OCI-LY1 (cell line): ENCODE results near the gene SCNM1.

Source experiments
- H2AFZ ChIP-seq: fragments of 200-600 bp; sonication (generic), shearing (Covaris generic); 2 replicates; pipeline ENCODE4 v1.6.0; 2014; ENCODE audit warnings: antibody characterized with exemption, mild to moderate bottlenecking, low read length
- H3F3A ChIP-seq: fragments of 200-600 bp; sonication (generic), shearing (Covaris generic); 2 replicates; pipeline ENCODE4 v1.6.0; 2014; ENCODE audit warnings: mild to moderate bottlenecking, antibody characterized with exemption, low read length, moderate library complexity; ENCODE audit not compliant: insufficient read depth
- H3K27ac ChIP-seq: fragments of 200-600 bp; sonication (generic); 2 replicates; pipeline ENCODE4 v1.5.1; 2014; ENCODE audit warnings: low read length, mixed run types, mild to moderate bottlenecking, low read depth; ENCODE audit not compliant: poor library complexity, severe bottlenecking
- H3K27me3 ChIP-seq: fragments of 200-600 bp; sonication (generic); 2 replicates; pipeline ENCODE4 v1.6.0; 2014; ENCODE audit warnings: antibody characterized with exemption, mild to moderate bottlenecking, low read length, moderate library complexity; ENCODE audit not compliant: insufficient read depth
- H3K36me3 ChIP-seq: fragments of 200-600 bp; sonication (generic); 2 replicates; pipeline ENCODE4 v1.6.1; 2014; ENCODE audit warnings: mild to moderate bottlenecking, antibody characterized with exemption, low read length, moderate library complexity, mixed read lengths; ENCODE audit not compliant: insufficient read depth
- H3K4me1 ChIP-seq: fragments of 200-600 bp; sonication (generic); 2 replicates; pipeline ENCODE4 v1.5.1; 2014; ENCODE audit warnings: mild to moderate bottlenecking, low read length, moderate library complexity; ENCODE audit not compliant: insufficient read depth, severe bottlenecking
- H3K4me2 ChIP-seq: fragments of 200-600 bp; sonication (generic), shearing (Covaris generic); 2 replicates; pipeline ENCODE4 v1.6.1; 2014; ENCODE audit warnings: low read length
- H3K4me3 ChIP-seq: fragments of 200-600 bp; sonication (generic); 2 replicates; pipeline ENCODE4 v1.5.1; 2014; ENCODE audit warnings: low read length, low read depth, mild to moderate bottlenecking, mixed read lengths; ENCODE audit not compliant: poor library complexity, severe bottlenecking
- H3K79me2 ChIP-seq: fragments of 200-600 bp; shearing (Covaris generic); 2 replicates; pipeline ENCODE4 v1.6.1; 2016; ENCODE audit warnings: mixed run types, low read length, mixed read lengths; ENCODE audit not compliant: insufficient read depth
- H3K9ac ChIP-seq: fragments of 200-600 bp; sonication (generic), shearing (Covaris generic); 2 replicates; pipeline ENCODE4 v1.6.1; 2014; ENCODE audit warnings: mild to moderate bottlenecking, low read length, mixed read lengths
- H3K9me2 ChIP-seq: fragments of 200-600 bp; sonication (generic), shearing (Covaris generic); 2 replicates; pipeline ENCODE4 v1.6.1; 2014; ENCODE audit warnings: low read depth, mild to moderate bottlenecking, low read length, mixed read lengths
- H3K9me3 ChIP-seq: fragments of 200-600 bp; shearing (Covaris generic); 2 replicates; pipeline ENCODE4 v1.6.1; 2014; ENCODE audit warnings: low read length, mixed read lengths
- H4K20me1 ChIP-seq: fragments of 200-600 bp; sonication (generic), shearing (Covaris generic); 2 replicates; pipeline ENCODE4 v1.6.0; 2016; ENCODE audit warnings: mild to moderate bottlenecking, low read length; ENCODE audit not compliant: insufficient read depth
- EZH2 ChIP-seq: fragments of 200-600 bp; sonication (generic), shearing (Covaris generic); IDR thresholded peaks from 2 replicates; pipeline ENCODE4 v1.8.0; 2017; ENCODE audit warnings: borderline replicate concordance, mixed run types, mild to moderate bottlenecking, antibody characterized with exemption, low read length, moderate library complexity, mixed read lengths
- TF ChIP-seq, protein P1 (sequence below): fragments of 200-600 bp; sonication (generic), shearing (Covaris generic); IDR thresholded peaks from 2 replicates; pipeline ENCODE4 v1.5.1; 2017; ENCODE audit warnings: mild to moderate bottlenecking, antibody characterized with exemption, low read length, moderate library complexity, mixed read lengths

SCNM1 gene

DNA sequence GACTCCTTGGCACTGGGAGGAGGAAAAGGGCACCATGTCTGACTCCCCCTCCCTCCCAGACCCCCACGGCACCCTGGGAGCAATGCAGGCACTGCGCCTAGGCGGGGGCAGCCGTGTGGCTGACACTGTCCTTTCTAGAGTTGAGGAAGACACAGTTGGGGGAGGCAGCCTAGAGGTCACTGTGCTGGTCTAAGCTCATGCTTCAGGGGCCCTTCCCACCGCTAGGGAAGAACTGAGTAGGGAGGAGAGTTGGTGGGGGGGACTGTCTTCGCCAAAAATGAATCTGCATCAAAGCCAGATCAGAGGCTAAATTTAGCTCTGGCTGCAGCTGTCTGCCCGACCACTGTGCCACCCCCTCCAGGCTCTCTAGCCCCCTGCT is 22.9 kb upstream of the SCNM1 start:
- H3K79me2 ChIP-seq: no peaks in the 10 kb centered on the region
- no peaks in the 10 kb centered on the region for H4K20me1 ChIP-seq
- H3K27ac ChIP-seq: no peak overlapping the region
- no peak overlapping the region for H3K4me3 ChIP-seq
- H3K36me3 ChIP-seq: no peaks in the 10 kb centered on the region
- peaks cover 33% of the 10 kb centered on the region for H3K4me1 ChIP-seq
- H3K9me3 ChIP-seq: no peaks in the 10 kb centered on the region
- H3K27me3 ChIP-seq: peaks cover 11% of the 10 kb centered on the region; the same call in 1 of the 2 replicates
- H2AFZ ChIP-seq: no peak overlapping the region
- no peak overlapping the region for H3K4me2 ChIP-seq
- TF ChIP-seq EZH2: no peak
- TF ChIP-seq, protein P1, sequence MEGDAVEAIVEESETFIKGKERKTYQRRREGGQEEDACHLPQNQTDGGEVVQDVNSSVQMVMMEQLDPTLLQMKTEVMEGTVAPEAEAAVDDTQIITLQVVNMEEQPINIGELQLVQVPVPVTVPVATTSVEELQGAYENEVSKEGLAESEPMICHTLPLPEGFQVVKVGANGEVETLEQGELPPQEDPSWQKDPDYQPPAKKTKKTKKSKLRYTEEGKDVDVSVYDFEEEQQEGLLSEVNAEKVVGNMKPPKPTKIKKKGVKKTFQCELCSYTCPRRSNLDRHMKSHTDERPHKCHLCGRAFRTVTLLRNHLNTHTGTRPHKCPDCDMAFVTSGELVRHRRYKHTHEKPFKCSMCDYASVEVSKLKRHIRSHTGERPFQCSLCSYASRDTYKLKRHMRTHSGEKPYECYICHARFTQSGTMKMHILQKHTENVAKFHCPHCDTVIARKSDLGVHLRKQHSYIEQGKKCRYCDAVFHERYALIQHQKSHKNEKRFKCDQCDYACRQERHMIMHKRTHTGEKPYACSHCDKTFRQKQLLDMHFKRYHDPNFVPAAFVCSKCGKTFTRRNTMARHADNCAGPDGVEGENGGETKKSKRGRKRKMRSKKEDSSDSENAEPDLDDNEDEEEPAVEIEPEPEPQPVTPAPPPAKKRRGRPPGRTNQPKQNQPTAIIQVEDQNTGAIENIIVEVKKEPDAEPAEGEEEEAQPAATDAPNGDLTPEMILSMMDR: no peak
- H3K9me2 ChIP-seq: no peaks in the 10 kb centered on the region
- H3F3A ChIP-seq: no peaks in the 10 kb centered on the region
- H3K9ac ChIP-seq: no peak overlapping the region

DNA sequence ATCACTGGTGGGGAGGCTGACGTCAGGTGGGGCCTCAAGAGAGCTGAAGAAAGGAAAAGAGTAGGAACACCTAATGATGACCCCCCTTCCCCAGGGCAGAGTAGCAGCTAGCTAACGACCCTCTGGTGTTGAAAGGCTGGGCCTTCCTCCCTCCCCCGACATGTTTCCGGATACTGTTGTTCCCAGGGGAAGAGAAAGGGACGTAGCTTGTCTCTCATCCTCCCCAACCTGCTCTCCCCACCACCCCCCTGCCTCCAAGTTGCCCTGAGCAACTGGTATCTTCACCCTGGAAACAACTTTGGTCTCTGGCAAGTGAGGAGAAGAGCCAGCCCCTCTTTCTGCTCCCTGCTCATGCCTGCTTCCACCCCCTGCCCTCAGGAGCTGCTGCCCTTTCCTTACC is 22.0 kb upstream of the SCNM1 start:
- TF ChIP-seq EZH2: no peak
- TF ChIP-seq, protein P1: no peak
- Histone ChIP-seq H3F3A (no peaks in the 10 kb centered on the region), H3K4me2 (no peak overlapping the region), H3K9me3 (no peaks in the 10 kb centered on the region), H4K20me1 (no peaks in the 10 kb centered on the region), H3K36me3 (no peaks in the 10 kb centered on the region), H3K4me1 (peaks cover 33% of the 10 kb centered on the region), H3K4me3 (no peak overlapping the region), H3K9me2 (no peaks in the 10 kb centered on the region), H3K9ac (no peak overlapping the region), H3K27ac (no peak overlapping the region), H3K79me2 (no peaks in the 10 kb centered on the region), H3K27me3 (peaks cover 11% of the 10 kb centered on the region; the same call in 1 of the 2 replicates), H2AFZ (no peak overlapping the region)

DNA sequence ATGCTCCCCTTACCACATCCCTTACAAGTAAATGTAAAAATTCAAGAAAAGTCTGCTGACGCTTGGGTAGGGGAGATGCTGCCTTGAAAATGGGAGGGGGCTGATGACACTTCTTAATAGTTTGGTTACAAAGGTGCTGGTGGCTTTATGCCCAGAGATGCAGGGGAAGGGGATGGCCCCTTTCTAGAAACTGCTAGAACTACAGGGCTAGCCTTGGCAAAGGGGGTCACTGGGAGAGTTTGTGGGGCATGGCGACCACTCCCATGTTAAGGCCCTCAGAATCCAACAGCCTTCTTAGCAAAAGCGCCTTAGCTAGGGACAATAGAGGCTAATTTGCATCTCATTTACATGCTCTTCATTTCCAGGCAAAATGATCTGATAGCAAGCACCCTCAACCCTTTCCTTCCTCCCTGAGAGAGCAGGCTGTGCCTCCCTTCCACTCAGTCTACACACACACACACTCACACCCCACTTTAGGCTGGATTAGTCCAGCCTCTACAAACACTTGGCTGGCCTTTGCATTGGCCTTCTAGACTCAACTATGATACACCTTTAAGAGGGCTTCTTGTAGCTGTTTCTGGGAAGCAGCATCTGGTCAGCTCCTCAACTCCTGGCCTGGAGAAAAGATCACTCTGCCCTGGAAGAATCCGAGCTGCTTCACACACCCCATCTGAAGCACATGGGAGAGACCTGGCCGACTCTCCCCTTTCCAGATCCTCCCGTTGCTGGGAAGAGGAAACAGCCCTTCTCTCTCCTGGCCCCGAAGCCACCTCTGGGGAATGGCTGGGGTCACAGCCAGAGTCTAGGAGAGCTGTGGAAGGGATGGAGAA is 21.3 kb upstream of the SCNM1 start:
- peaks cover 11% of the 10 kb centered on the region; the same call in 1 of the 2 replicates for H3K27me3 ChIP-seq

More for the DNA sequence above, 21.3 kb upstream of the SCNM1 start:
- no peaks in the 10 kb centered on the region for H3K9me2 ChIP-seq
- H3K79me2 ChIP-seq: no peaks in the 10 kb centered on the region
- no peaks in the 10 kb centered on the region for H4K20me1 ChIP-seq
- TF ChIP-seq, protein P1: no peak
- TF ChIP-seq EZH2: no peak
- H3K4me3 ChIP-seq: no peak overlapping the region
- no peak overlapping the region for H2AFZ ChIP-seq
- no peaks in the 10 kb centered on the region for H3F3A ChIP-seq
- peaks cover 33% of the 10 kb centered on the region for H3K4me1 ChIP-seq
- H3K9me3 ChIP-seq: no peaks in the 10 kb centered on the region
- H3K4me2 ChIP-seq: no peak overlapping the region
- no peak overlapping the region for H3K27ac ChIP-seq
- H3K36me3 ChIP-seq: no peaks in the 10 kb centered on the region
- H3K9ac ChIP-seq: no peak overlapping the region
